GM21515 (cell line): ENCODE measurements around the gene DFFA.
"Not testable (repeated sequence)": the region's sequence is repeated elsewhere in the genome, so short reads cannot be mapped to it uniquely, and the experiment has no call there.

Experiments
- ATAC-seq: cut with Tn5 transposase; IDR thresholded peaks from one replicate; pipeline ENCODE4 v1.9.1; 2021; ENCODE audit not compliant: unreplicated experiment

DFFA gene

DNA sequence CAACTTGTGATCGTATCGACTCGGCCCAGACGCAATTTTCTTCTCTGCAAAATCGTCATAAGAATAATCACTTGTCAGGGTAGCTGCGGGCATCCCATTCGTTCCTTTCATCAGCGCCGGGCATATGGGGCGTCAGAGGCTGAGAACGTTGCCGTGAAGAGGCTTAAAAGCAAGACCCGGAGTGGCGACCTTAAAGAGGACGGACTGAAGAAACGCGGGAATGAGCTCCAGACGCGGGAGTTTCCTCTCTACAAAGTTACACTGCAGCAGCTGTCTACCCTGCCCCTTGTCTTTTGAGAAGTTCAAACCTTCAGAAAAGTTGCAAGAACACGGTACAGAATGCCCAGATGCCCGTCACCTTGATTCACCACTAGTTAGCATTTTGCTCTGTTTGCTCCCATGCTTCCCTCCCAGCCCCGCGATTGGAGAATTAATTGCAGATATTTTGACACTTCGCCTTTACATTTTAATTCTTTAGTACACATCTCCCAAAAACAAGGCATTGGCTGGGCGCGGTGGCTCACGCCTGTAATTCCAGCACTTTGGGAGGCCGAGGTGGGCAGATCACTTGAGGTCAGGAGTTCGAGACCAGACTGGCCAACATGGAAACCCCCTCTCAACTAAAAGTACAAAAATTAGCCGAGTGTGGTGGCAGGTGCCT is 41.1 kb downstream of the DFFA start:
- ATAC-seq = no peak

DNA sequence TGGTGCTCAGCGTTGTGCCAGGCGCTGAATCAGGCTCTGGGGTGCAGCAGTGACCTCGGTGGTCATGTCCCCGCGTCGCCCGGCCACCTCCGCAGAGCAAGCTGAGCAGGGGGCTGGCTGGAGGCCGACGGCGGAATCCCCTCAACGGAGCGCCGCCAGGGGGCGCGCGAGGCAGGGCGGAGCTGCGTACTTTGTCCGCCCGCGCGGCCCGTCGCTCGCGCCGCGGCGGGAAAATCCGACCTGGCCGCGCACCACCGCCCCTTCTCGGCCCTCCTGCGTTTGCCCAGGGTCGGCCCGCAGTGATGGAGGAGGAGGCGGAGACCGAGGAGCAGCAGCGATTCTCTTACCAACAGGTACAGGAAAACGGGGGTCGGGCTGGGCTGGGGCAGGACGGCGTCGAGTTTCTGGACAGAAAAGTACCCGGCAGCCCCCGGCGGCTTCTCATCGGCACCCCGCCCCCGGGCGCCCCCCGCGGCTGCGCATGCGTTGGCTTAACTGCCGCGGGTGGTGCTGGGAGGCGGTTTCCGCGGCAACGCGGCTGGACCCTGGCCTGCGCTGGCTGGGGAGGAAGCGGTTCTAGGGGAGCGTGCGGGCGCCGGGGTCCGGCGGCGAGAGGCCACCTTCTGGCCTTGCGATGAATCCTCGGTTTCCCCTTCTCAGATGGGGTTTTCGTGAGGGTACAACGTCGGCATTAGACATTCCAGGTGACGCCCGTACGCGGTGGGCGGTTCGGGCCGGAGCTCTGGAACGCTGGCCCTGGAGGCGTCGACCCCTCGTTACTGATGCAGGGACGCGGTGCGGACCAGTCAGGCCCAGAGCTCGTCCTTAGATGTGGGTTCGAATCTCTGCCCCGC is 41.9 kb downstream of the DFFA start, which contains the start of gene CENPS:
TSS of gene CENPS (plus strand) at position 218 of the 854 bp plus-strand sequence. CDS start at position 303, 85 bp downstream.
- peak; percentile 75 for ATAC-seq

DNA sequence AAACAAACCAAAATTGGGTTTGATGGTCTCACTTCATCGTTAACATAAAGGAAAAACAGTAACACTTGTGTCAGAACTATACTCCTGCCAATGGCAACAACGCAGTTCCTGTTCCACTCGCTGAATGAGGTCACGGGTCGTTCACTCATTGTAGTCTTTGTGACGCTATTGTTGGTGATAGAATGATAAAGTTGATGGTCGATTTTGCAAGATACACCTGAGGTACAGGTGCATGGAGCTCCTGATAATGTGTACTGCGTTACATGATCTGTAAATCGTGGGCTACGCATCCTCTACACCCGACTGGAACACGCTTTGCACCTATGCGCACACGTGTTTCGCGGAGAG is 42.5 kb downstream of the DFFA start:
- ATAC-seq = peak; percentile 17

DNA sequence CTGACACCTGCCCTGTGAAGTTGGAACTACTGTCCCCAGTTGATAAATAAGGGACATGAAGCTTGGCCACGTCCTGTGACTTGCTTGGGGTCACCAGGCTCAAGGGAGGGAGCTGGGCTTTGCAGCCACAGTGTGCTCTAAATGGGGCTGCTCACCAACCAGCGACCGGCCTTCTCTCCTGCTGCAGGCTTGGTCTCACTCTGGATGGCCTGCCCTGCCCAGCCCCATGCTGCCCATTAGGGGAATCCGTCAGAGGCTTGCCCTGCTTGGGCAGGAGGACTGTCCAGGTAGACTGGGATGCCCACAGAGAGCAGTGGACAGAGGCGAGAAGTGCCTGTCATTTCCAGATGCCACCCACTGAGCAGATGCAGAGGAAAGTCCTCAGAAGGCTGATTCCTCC is 43.3 kb downstream of the DFFA start:
- ATAC-seq = no peak

DNA sequence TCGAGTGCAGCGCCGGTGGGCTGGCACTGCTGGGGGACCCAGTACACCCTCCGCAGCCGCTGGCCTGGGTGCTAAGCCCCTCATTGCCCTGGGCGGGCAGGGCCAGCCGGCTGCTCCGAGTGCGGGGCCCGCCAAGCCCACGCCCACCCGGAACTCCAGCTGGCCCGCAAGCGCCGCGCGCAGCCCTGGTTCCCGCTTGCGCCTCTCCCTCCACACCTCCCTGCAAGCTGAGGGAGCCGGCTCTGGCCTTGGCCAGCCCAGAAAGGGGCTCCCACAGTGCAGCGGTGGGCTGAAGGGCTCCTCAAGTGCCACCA is 45.8 kb downstream of the DFFA start:
- ATAC-seq = not testable (repeated sequence)

DNA sequence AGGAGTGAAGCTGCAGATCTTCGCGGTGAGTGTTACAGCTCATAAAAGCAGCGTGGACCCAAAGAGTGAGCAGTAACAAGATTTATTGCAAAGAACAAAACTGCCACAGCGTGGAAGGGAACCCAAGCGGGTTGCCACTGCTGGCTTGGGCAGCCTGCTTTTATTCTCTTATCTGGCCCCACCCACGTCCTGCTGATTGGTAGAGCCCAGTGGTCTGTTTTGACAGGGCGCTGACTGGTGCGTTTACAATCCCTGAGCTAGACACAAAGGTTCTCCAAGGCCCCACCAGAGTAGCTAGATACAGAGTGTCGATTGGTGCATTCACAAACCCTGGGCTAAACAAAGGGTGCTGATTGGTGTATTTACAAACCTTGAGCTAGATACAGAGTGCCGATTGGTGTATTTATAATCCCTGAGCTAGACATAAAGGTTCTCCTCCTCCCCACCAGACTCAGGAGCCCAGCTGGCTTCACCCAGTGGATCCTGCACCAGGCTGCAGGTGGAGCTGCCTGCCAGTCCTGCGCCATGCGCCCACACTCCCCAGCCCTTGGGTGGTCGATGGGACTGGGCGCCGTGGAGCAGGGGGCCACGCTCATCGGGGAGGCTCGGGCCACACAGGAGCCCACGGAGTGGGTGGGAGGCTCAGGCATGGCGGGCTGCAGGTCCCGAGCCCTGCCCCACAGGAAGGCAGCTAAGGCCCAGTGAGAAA is 46.3 kb downstream of the DFFA start:
- ATAC-seq = not testable (repeated sequence)

DNA sequence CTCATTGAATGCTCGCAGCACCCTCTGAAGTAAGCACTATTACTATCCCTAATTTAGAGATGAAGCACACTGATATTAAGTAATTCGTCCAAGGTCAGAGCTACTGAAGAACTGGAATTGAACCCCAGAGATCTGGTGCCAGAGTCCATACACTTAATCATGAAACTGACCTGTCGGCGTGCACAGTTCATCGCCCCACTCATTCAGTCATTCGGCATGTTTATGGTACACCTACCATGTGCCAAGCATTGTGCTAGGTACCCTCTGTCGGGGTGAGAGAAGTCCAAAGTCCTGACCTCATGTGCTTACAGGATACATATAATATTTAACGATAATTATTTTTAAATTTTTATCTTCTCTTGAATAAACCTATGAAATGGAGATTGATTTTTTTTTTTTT is 47.7 kb downstream of the DFFA start:
- ATAC-seq = no peak

DNA sequence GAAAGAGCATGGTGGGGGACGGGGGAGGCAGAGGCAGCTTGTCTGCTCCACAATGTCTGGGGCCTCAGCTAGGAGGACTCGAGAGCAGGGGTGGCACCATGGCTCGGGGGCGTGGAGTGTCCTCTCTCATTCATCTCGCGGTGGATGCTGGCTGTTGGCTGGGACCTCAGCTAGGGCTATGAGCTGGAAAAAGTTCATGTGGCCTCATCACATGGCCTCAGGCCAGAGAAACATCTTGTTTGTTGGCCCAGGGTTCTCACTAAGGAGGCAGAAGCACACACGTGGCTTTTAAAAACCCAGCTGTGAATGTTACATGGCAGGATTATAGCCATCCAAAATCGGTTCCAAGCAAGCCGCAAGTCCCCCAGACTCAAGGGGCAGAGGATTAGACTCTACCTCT is 48.3 kb downstream of the DFFA start:
- no peak for ATAC-seq

DNA sequence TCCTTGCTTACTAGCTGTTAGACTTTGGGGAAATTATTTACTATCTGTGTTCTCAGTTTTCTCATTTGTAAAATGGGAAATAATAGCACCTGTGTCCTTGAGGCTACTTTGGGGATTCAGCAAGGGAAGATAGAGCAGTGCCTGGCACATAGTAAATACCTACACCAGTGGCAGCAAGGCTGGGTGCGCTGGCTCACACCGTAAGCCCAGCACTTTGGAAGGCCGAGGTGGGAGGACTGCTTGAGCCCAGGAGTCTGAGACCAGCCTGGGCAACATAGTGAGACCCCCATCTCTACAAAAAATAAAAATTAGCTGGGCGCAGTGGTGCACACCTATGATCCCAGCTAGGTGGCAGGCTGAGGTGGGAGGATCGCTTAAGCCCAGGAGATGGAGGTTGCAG is 50.7 kb downstream of the DFFA start:
- ATAC-seq = no peak

DNA sequence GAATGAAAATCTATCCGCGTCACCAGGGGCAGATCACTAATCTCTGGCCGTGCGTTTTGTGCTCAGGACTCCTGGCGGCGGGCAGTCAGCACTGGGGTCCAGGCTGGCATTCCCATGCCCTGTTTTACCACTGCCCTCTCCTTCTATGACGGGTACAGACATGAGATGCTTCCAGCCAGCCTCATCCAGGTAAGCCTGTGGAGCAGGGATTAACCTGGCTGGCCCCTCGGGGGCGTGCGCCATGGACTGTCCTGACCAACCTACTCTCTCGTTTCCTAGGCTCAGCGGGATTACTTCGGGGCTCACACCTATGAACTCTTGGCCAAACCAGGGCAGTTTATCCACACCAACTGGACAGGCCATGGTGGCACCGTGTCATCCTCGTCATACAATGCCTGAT is 53.0 kb downstream of the DFFA start:
- ATAC-seq = no peak

DNA sequence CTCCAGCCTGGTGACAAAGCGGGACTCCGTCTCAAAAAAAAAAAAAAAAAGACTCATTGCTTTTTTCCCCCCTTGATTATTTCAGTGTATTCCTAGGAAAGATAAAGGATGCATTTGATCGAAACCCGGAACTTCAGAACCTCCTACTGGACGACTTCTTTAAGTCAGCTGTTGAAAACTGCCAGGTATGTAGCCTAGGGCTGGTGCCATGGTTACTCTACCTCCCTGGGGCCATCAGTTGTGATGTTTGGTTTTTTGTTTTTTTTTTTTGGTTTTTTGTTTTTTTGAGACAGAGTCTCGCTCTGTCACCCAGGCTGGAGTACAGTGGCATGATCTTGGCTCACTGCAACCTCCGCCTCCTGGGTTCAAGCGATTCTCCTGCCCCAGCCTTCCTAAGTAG is 53.6 kb downstream of the DFFA start:
- ATAC-seq = not testable (repeated sequence)

DNA sequence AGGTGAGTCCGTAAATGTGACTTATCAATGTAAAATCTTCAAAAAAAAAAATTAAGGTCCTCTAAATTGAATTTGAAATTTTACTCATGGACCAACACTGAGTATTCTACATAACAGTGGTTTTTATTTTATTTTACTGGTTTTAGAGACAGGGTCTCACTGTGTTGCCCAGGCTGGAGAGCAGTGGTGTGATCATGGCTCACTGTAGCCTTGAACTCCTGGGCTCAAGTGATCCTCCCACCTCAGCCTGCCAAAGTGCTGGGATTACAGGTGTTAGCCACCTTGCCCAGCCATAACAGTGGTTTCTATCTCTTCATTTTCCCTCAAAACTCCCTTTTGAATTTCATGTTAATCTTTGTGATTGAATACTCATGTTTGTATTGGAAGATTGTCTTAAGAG is 56.4 kb downstream of the DFFA start:
- not testable (repeated sequence) for ATAC-seq

DNA sequence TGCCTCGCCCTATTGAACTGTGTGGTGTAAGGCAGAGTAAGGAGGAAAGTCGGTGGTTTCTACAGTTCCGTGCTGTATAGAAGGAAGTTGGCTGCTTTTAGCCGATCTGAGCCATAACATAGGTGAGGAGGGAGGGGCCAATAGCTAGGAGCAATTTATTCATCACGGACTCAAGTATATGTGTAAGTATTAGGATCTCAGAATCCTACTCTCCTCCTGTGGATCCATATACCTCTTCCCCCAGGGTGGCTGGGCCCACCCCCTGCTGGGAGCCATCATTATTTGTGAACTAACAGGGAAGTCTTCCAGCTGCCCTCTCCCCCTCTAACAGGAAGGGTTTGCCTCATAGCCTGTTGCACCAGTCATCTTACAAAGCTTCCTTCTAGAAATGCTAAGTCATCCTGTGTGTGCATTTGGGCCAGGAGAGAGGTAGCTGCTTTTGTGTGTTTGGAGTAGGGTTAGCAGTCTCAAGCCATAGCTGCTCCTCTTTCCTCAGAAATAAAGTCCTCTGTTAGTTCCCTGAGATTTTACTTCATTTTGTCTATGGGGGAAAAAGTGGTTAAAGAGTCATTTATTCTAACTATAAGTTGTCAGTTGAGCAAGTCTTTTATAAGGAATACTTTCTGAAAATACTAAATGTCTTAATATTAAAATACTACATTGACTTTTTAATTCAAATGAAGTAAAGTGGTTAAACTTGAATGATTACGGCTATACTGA is 57.0 kb downstream of the DFFA start:
- ATAC-seq = no peak

DNA sequence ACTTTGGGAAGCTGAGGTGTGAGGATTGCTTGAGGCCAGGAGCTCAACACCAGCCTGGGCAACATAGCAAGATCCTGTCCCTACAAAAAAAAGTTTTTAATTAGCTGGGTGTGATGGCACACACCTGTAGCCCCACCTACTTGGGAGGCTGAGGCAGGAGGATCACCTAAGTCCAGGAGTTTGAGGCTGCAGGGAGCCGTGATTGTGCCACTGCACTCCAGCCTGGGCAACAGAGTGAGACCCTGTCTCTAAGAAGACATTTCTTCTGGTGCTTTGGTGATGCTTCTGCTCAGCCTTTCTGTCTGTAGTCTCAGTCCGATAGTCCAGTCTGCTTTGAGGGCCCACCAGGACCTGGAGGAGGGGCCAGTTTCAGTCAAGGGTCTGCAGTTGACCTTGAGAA is 65.1 kb downstream of the DFFA start:
- no peak for ATAC-seq
